Smooth muscle cell (in vitro differentiated cells): ENCODE results near the gene MTM1. TPM values are rescaled to one million over a fixed set of nuclear protein-coding genes. Genes with fewer than 3 reads are reported as not detected.

ENCODE experiments used
- DNase-seq: peaks from one replicate; lab custom pipeline; 2025; ENCODE audit not compliant: unreplicated experiment; lab: John Stamatoyannopoulos, UW
- H2AFZ ChIP-seq: fragments of 200-600 bp; sonication (generic); 2 replicates; pipeline ENCODE4 v1.6.0; 2016; ENCODE audit warnings: antibody characterized with exemption, low read depth, mild to moderate bottlenecking
- H3F3A ChIP-seq: fragments of 200-600 bp; sonication (generic); 2 replicates; pipeline ENCODE4 v1.6.0; 2017; ENCODE audit warnings: antibody characterized with exemption, low read depth
- H3K27ac ChIP-seq: fragments of 200-600 bp; sonication (generic); 2 replicates; pipeline ENCODE4 v1.5.1; 2016; ENCODE audit warnings: low read depth, mild to moderate bottlenecking
- H3K27me3 ChIP-seq: fragments of 200-600 bp; sonication (generic); 2 replicates; pipeline ENCODE4 v1.6.1; 2016; ENCODE audit warnings: low read depth, mild to moderate bottlenecking
- H3K36me3 ChIP-seq: fragments of 200-600 bp; sonication (generic); 2 replicates; pipeline ENCODE4 v1.5.1; 2016; ENCODE audit warnings: low read depth
- H3K4me1 ChIP-seq: fragments of 200-600 bp; sonication (generic); 2 replicates; pipeline ENCODE4 v1.5.1; 2016; ENCODE audit warnings: low read depth
- H3K4me2 ChIP-seq: fragments of 200-600 bp; sonication (generic); 2 replicates; pipeline ENCODE4 v1.6.0; 2016; ENCODE audit warnings: mild to moderate bottlenecking
- H3K4me3 ChIP-seq: fragments of 200-600 bp; sonication (generic); 2 replicates; pipeline ENCODE4 v1.5.1; 2016; ENCODE audit warnings: mild to moderate bottlenecking
- H3K79me2 ChIP-seq: fragments of 200-600 bp; sonication (generic); 2 replicates; pipeline ENCODE4 v1.6.0; 2016; ENCODE audit warnings: low read depth, mild to moderate bottlenecking
- H3K9ac ChIP-seq: fragments of 200-600 bp; sonication (generic); 2 replicates; pipeline ENCODE4 v1.6.0; 2016; ENCODE audit warnings: low read depth
- H3K9me3 ChIP-seq: fragments of 200-600 bp; sonication (generic); replicated peaks from 2 replicates; pipeline ENCODE4 v1.5.1; 2016; ENCODE audit warnings: low read depth
- H4K20me1 ChIP-seq: fragments of 200-600 bp; sonication (generic); 2 replicates; pipeline ENCODE4 v1.6.0; 2016; ENCODE audit warnings: low read depth
- WGBS: methylation state at CpG from one replicate; pipeline ENCODE4 v1.1.7; 2016; ENCODE audit warnings: low lambda C conversion rate; 5-methylcytosine and 5-hydroxymethylcytosine counted together
- polyA plus RNA-seq: library from polyadenylated mRNA; unstranded; fragments of >200 nt; fragmentation: Nextera tagmentation; extraction: Ambion mirVana; gene quantifications from 2 replicates; pipeline ENCODE4 v1.2.1, GENCODE V29; 2016
- total RNA-seq: library from RNA; depleted of rRNA; stranded (reverse); fragments of >200 nt; gene quantifications from 2 replicates; pipeline ENCODE4 v1.2.3, GENCODE V29; 2014
- TF ChIP-seq, protein P1 (sequence below): fragments of 200-600 bp; sonication (generic); IDR thresholded peaks from 2 replicates; pipeline ENCODE4 v1.5.1; 2017; ENCODE audit warnings: borderline replicate concordance, mild to moderate bottlenecking, antibody characterized with exemption; ENCODE audit not compliant: insufficient read depth, poor library complexity, severe bottlenecking

The MTM1 gene
- total and polyA plus RNA-seq, 2 experiments from 2014 or later, result 5.1 to 12.9 TPM

DNA sequence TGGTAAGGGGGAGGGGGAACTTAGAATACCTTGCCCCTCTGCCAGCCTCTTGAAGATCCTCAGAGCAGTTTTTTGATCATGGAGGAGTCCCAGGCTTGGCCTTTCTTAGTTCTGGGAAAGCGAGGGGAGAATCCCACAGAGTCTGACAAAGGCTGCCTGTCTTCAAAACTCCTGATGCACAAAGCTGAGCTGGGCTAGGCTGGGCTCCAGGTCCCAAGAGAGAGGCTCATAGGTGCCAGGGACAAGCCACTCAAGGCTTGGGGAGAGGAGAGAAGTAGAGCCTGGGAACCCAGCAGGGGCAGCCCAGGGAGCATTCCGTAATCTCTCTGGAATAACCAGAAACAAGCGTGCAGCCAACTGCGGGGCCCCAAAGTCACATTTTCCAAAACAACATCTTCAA, 37.0 kb upstream of the MTM1 start:
- H3K27ac ChIP-seq, result no peak overlapping the region
- no peaks in the 10 kb centered on the region for H3K27me3 ChIP-seq
- 90% methylated on average over 4 of the region's 4 CpGs for WGBS
- no peak overlapping the region for H3K9ac ChIP-seq
- H3K4me1 ChIP-seq, result no peaks in the 10 kb centered on the region
- H3K4me3 ChIP-seq, result no peak overlapping the region
- H3K79me2 ChIP-seq, result no peaks in the 10 kb centered on the region
- no peak for DNase-seq
- no peaks in the 10 kb centered on the region for H3K9me3 ChIP-seq
- H3K36me3 ChIP-seq, result no peaks in the 10 kb centered on the region
- no peaks in the 10 kb centered on the region for H3F3A ChIP-seq
- no peak overlapping the region for H3K4me2 ChIP-seq
- H2AFZ ChIP-seq, result no peak overlapping the region
- TF ChIP-seq, protein P1, sequence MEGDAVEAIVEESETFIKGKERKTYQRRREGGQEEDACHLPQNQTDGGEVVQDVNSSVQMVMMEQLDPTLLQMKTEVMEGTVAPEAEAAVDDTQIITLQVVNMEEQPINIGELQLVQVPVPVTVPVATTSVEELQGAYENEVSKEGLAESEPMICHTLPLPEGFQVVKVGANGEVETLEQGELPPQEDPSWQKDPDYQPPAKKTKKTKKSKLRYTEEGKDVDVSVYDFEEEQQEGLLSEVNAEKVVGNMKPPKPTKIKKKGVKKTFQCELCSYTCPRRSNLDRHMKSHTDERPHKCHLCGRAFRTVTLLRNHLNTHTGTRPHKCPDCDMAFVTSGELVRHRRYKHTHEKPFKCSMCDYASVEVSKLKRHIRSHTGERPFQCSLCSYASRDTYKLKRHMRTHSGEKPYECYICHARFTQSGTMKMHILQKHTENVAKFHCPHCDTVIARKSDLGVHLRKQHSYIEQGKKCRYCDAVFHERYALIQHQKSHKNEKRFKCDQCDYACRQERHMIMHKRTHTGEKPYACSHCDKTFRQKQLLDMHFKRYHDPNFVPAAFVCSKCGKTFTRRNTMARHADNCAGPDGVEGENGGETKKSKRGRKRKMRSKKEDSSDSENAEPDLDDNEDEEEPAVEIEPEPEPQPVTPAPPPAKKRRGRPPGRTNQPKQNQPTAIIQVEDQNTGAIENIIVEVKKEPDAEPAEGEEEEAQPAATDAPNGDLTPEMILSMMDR, result no peak
- no peaks in the 10 kb centered on the region for H4K20me1 ChIP-seq

DNA sequence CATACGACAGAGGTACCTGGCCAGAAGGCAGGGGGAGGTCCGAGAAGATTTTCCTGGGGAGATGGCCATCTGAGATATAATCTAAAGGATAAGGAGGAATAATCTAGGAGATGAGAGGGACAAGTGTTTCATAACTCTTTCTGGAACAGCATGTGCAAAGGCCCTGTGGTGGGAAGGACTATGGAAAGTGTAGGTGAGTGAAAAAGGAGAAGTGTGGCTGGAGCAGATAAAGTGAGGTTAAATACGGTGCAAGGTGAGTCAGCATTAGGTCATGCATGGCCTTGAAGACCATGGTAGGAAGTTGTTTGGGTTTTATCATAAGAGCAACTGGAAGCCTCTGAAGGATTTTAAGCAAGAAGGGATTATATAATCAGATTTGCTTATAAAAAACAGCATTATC, 34.6 kb upstream of the MTM1 start:
- TF ChIP-seq, protein P1, result no peak

DNA sequence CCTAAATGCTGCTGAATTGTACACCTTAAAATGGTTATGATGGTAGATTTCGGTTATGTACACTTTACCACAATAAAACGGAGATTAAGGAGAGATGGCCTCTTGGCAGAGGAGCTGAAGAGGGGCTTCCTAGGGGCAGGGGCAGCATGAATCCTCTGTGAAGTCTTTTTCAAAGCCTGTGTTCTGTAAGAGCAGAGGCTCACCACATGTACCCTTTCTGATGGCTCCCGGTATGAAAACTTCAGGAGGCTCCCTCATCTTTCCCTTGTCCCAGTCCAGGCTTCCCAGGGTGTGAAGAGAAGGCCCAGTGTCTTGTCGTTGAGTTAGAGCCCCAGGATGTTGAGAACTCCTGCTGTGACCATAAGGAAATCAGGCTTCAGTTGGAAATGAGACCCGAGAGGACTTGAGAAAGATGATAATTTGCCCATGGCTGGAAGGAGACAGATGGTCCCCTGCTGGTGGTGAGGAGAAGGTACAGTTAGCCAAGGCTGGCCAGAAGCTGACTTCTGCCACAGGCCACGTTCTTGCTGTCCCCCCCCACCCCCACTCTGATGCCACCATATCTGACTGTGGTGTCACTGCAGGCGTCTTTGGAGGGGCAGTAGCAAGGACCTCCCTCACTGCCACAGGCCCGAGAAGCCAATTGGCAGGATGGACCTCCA, 31.8 kb upstream of the MTM1 start:
- Histone ChIP-seq H3K4me3 (no peak overlapping the region), H3K4me1 (no peaks in the 10 kb centered on the region), H3K9ac (no peak overlapping the region), H3F3A (no peaks in the 10 kb centered on the region), H2AFZ (no peak overlapping the region), H3K9me3 (no peaks in the 10 kb centered on the region), H3K36me3 (no peaks in the 10 kb centered on the region), H3K79me2 (no peaks in the 10 kb centered on the region), H3K27ac (no peak overlapping the region), H3K4me2 (no peak overlapping the region), H3K27me3 (no peaks in the 10 kb centered on the region), H4K20me1 (no peaks in the 10 kb centered on the region)
- TF ChIP-seq, protein P1, result no peak
- 65% methylated on average over 8 of the region's 8 CpGs for WGBS
- no peak for DNase-seq

More for the DNA sequence above, 34.6 kb upstream of the MTM1 start:
- 66% methylated on average over 3 of the region's 3 CpGs for WGBS
- no peak overlapping the region for H3K4me2 ChIP-seq
- no peak for DNase-seq
- H3F3A ChIP-seq, result no peaks in the 10 kb centered on the region
- no peaks in the 10 kb centered on the region for H4K20me1 ChIP-seq
- H3K27me3 ChIP-seq, result no peaks in the 10 kb centered on the region
- no peak overlapping the region for H3K27ac ChIP-seq
- H3K9ac ChIP-seq, result no peak overlapping the region
- no peaks in the 10 kb centered on the region for H3K9me3 ChIP-seq
- H3K36me3 ChIP-seq, result no peaks in the 10 kb centered on the region
- no peak overlapping the region for H3K4me3 ChIP-seq
- H3K4me1 ChIP-seq, result no peaks in the 10 kb centered on the region
- H2AFZ ChIP-seq, result no peak overlapping the region
- H3K79me2 ChIP-seq, result no peaks in the 10 kb centered on the region

DNA sequence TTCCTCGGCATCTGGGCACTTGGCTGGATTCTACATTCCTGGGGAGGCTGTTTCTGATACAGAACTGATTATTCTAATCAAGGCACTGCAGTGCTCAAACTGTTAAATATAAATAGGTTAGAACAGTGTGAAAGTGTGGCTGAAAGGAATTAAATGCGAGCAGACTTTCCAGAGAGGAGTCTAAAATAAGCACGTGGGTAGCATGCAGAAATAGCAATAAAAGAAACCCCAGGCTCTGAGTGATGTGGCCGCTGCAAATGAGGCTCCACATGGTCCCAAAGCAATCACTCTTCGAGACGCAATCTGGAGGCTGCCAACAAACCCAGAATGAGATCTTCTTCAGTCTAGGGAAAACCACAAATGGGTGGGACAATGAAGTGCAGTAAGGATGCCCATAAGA, 30.6 kb upstream of the MTM1 start:
- 65% methylated on average over 6 of the region's 6 CpGs for WGBS
- Histone ChIP-seq H3K36me3 (no peaks in the 10 kb centered on the region), H3K9me3 (no peaks in the 10 kb centered on the region), H3F3A (no peaks in the 10 kb centered on the region), H3K27ac (no peak overlapping the region), H3K9ac (no peak overlapping the region), H3K4me3 (no peak overlapping the region), H3K4me2 (no peak overlapping the region), H3K4me1 (no peaks in the 10 kb centered on the region), H3K79me2 (no peaks in the 10 kb centered on the region), H3K27me3 (no peaks in the 10 kb centered on the region), H4K20me1 (no peaks in the 10 kb centered on the region), H2AFZ (no peak overlapping the region)
- DNase-seq, result no peak
- TF ChIP-seq, protein P1, result no peak
